Stimulated activated CD4-positive, alpha-beta T cell treated with anti-CD3 and anti-CD28 coated beads, Interleukin-1b, Interleukin-23, amount 100 ng/mL, for 48 hours (primary cell): Measurements from ENCODE around the gene NUP62.
"Not testable (repeated sequence)": the region's sequence is repeated elsewhere in the genome, so short reads cannot be mapped to it uniquely, and the experiment has no call there.

Source experiments
- DNase-seq: peaks from one replicate; pipeline ENCODE4 v3.0.0-alpha.2; 2020

NUP62 gene, protein sequence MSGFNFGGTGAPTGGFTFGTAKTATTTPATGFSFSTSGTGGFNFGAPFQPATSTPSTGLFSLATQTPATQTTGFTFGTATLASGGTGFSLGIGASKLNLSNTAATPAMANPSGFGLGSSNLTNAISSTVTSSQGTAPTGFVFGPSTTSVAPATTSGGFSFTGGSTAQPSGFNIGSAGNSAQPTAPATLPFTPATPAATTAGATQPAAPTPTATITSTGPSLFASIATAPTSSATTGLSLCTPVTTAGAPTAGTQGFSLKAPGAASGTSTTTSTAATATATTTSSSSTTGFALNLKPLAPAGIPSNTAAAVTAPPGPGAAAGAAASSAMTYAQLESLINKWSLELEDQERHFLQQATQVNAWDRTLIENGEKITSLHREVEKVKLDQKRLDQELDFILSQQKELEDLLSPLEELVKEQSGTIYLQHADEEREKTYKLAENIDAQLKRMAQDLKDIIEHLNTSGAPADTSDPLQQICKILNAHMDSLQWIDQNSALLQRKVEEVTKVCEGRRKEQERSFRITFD

GRCh38 chr19:49929121-49929610, at the start of gene NUP62, which contains the start of gene ATF5:
Gene NUP62 (minus strand): TSS chr19:49929504. CDS start chr19:49909807, 19,697 bp downstream.
Gene ATF5 (plus strand): TSS chr19:49929205. CDS start chr19:49930851, 1,646 bp downstream.
- DNase-seq, result peak; percentile 92

DNA sequence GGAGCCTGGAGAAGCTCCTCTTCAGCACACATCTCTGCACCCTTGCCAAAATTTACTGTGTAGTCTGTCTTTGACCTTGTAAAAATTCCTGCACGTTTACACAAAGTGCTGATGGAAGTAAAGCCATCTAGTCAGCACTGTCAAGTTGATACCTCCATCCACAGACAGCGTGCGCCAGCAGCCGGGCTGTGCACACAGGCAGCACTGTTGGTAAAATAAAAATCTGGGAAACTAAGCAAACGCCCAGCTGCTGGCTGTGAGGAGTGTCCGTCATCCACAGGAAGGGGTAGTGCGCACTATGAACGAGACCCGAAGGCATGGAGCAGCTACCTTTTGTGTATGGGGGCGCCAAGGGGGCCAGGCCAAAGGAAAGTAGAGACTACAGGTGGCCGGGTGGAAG, 49.0 kb upstream of the NUP62 start:
- DNase-seq, result no peak

DNA sequence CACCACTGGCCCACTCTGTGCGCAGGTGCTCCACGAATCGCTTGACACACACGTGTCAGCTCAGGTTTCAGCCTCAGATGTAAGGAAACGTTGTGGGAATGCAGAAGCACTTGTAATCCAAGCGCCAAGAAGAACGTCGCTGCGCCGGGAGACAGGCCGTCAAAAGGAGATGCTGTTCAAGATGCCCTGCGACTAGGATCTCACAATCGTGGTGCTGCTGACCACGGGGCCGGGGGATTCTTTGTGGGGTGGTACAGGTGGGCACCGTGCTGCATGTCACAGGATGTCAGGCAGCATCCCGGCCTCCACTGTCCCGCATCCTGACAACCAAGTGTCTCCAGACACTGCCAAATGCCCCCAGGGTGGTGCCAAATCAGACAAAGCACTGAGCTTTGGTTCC, 48.6 kb upstream of the NUP62 start:
- no peak for DNase-seq

DNA sequence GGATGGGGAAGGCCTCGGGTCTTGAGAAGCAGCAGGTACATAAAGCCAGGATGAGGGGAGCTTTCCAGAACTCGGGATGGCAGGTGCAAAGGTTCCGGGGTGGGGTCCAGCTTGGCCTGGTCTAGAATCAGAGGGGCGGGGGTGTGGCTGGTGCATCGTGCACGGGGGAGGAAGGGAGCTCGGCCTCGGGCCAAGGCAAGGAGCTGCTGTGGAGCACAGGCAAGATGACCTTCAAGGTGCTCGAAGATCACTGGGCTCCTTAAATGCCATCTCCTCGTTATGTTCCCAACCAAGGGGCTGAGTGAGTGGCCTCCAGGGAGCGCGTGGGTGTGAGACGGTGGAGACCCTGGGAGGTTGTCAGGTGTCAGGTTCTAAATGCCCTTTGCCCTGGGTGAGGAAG, 47.8 kb upstream of the NUP62 start:
- no peak for DNase-seq

DNA sequence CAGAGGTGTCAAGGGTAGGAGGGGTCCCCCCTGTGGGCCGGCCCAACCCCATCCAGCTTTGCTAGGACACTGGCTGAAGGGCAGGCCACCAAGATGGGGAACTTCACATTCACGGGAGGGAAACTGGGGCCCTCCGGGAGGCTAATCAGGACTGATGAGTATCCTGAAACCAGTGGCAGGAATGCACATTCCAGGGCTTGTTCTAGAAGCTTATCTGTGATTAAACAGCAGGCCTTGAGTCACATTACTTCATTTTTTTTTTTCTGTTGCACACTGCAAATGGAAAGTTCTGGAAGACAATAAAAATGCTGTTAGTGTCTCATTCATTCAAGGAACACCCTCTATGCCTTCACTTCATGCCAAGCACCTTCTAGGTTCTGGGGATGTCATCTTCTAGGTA, 47.2 kb upstream of the NUP62 start:
- no peak for DNase-seq

- DNase-seq, result no peak
Observed at GRCh38 chr19:49975051-49975450, 45.7 kb upstream of the NUP62 start.

- DNase-seq, result no peak
Observed at GRCh38 chr19:49973987-49974386, 44.7 kb upstream of the NUP62 start.

DNA sequence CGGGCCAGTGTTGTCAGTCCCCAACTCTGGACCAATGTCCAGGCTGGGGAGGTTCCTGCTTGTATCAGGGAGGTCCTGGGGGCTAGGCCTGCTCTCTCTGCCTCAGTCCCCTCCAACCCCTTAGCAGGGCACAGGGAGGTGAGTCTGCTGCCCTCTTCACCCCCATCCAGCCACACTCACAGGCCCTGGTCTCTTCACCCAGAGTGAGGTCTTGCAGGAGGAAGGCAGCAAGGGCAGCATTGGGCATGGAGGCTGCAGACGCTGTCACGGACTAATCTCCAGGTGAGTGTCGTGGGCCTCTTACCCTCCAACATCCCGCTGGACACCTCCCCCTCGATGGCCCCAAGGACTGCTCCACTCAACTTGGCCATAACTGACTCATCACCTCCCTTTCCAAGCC, 43.5 kb upstream of the NUP62 start:
- DNase-seq, result no peak

DNA sequence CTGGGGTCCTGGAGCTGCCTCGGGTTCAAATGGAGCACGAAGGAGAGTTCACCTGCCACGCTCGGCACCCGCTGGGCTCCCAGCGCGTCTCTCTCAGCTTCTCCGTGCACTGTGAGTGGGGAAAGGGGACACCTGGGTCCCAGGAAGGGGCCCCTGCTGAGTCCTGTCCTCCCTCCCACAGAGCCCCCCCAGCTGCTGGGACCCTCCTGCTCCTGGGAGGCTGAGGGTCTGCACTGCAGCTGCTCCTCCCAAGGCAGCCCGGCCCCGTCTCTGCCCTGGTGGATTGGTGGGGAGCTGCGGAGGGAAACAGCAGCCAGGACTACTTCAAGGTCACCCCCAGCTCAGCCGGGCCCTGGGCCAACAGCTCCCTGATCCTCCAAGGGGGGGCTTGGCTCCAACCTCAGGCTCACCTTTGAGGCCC, 42.7 kb upstream of the NUP62 start:
- no peak for DNase-seq

DNA sequence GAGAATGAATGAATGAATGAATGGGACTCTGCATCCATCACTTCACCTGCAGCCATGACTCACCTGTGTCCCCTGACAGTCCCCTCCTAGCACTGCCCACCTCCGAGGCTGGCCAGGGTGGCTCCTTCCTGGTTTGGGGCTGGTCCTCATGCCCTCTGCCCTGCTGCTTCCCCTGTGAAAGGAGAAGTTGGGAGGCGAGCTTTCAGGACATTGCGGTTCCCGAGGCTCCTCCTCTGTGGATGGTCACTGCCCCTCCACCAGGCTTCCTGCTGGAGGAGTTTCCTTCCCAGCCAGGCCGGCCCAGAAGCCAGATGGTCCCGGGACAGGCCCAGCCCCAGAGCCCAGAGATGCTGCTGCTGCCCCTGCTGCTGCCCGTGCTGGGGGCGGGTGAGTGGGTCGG, 40.1 kb upstream of the NUP62 start:
- DNase-seq, result not testable (repeated sequence)

- no peak for DNase-seq
Observed at GRCh38 chr19:49968279-49968922, 39.1 kb upstream of the NUP62 start.

DNA sequence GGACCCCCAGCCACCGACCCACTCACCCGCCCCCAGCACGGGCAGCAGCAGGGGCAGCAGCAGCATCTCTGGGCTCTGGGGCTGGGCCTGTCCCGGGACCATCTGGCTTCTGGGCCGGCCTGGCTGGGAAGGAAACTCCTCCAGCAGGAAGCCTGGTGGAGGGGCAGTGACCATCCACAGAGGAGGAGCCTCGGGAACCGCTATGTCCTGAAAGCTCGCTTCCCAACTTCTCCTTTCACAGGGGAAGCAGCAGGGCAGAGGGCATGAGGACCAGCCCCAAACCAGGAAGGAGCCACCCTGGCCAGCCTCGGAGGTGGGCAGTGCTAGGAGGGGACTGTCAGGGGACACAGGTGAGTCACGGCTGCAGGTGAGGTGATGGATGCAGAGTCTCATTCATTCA, 31.7 kb upstream of the NUP62 start, which contains the start of gene SIGLEC11:
SIGLEC11 (minus strand) TSS at position 193 of the 400 bp plus-strand sequence; CDS start at position 102, 91 bp downstream.
- not testable (repeated sequence) for DNase-seq

- not testable (repeated sequence) for DNase-seq
Observed at GRCh38 chr19:49959892-49960291, 30.6 kb upstream of the NUP62 start.

- DNase-seq, result not testable (repeated sequence)
Observed at GRCh38 chr19:49958596-49958995, 29.3 kb upstream of the NUP62 start.

- not testable (repeated sequence) for DNase-seq
Observed at GRCh38 chr19:49958144-49958543, 28.8 kb upstream of the NUP62 start.

DNA sequence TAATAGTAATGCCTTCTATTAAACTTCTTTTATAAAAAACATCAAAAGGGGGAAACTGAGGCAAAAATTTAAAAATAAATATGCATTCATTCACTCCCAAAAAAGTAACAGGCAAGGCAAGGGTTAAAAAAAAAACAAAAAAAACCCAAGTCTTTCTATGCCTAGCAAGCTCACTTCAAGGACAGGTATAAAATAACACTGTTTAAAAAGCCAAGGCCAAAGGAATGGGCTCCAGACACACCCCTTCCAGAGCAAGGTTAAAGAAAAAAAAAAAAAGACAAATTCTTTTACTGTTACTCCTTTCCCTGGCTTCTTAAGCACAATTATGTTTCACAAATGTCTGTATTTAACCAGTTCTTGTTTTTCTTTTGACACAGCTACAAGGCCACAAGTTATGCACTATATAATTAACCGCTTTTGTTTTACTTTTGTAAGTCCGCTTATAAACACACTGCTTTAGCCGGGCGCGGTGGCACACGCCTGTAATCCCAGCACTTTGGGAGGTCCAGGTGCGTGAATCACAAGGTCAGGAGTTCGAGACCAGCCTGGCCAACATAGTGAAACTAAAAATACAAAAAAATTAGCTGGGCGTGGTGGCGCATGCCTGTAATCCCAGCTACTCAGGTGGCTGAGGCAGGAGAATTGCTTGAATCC, 28.1 kb upstream of the NUP62 start:
- DNase-seq, result no peak

DNA sequence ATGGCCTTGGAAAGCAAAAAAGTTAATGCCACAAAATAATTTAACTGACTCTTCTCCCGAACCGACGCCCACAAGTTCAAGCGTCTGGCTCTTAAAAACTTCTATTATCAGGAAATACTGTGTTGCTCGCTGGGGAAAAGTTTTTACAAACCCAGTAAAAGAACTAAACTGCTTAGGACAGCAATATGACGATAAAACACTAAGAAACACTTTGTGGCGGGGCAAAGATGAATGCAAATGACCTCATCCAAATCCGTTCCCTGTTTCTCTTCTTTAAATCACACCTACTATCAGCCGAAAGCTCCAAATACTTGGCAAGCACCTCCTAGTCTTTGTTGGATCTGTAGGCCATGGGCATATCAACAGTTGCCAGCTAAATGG, 26.8 kb upstream of the NUP62 start:
- no peak for DNase-seq

- no peak for DNase-seq
Observed at GRCh38 chr19:49954933-49955332, 25.6 kb upstream of the NUP62 start.

DNA sequence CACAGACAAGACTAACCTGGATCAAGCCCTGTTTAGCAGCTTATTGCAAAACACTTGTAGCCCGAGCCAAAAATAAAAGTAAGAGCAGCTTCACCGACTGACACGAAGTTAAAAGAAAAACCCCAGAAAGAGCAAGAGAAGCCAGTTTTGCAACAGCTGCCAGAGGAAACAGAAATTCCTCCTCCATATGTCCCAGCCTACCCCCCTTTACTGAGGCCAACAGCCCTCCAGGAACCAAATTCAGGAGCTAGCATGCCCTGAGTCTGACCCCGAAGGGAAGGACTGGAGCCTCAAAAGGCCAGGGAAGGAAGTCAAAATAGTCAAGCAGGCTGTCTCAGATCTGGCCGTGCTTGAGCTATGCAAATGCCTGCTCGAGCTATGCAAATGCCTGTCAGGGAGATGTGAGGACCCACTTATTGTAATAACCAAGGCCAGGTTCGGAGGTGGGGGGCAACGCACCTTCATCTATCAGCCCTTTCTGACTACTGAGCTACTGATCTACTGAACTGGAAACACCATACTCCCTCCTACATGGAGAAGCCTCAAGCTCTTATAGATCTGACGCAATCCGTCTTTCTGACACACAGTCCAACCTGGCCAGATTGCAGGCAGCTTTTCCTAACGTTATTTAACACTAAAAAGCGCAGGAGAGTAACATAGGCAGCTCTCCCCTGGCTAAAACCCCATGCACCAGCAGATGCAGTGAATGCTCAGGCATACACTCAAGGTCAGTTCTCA, 25.0 kb upstream of the NUP62 start:
- no peak for DNase-seq

GRCh38 chr19:49953416-49953815, 24.1 kb upstream of the NUP62 start:
- no peak for DNase-seq

- no peak for DNase-seq
Observed at GRCh38 chr19:49952906-49953305, 23.6 kb upstream of the NUP62 start.

DNA sequence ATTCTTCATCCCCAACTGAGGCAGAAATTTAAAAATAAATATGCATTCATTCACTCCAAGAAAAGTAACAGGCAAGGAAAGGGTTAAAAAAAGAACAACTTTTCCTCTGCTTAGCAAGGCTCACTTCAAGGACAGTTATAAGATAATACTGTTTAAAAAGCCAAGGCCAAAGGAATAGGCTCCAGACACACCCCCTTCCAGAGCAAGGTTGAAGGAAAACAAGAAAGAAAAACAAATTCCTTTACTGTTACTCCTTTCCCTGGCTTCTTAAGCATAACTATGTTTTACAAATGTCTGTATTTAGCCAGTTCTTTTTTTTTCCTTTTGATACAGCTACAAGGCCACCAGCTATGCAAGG, 23.2 kb upstream of the NUP62 start:
- DNase-seq, result no peak
